Breast epithelium (tissue), 3 donors: Measurements from ENCODE around the gene MAPK1IP1L.

Source experiments
- CTCF ChIP-seq, 3 donors: fragments of 450-650 bp; IDR thresholded peaks; one replicate each; pipeline ENCODE4 v1.5.1; 2016 to 2017; ENCODE audit warnings: antibody characterized with exemption in 3 of 3, mild to moderate bottlenecking in 3 of 3, moderate library complexity in 3 of 3
- POLR2A ChIP-seq: fragments of 450-650 bp; IDR thresholded peaks from one replicate; pipeline ENCODE4 v1.6.1; 2016; ENCODE audit warnings: antibody characterized with exemption, mild to moderate bottlenecking, moderate library complexity

- TF ChIP-seq CTCF (IDR thresholded peaks at IDR 0.05) = no peak
- no peak for TF ChIP-seq POLR2A
Measured at GRCh38 chr14:55028066-55028465, 23.4 kb upstream of the MAPK1IP1L start.
